Stimulated activated CD8-positive, alpha-beta memory T cell treated with anti-CD3 and anti-CD28 coated beads, Interleukin-12 subunit alpha, Interleukin-12 subunit beta, amount 100 ng/mL, for 4 hours (primary cell): ENCODE results near the gene DNAH1.
A peak's percentile ranks its signal among the peaks of the same experiment; 100 is the strongest.
"Not testable (repeated sequence)": the region's sequence is repeated elsewhere in the genome, so short reads cannot be mapped to it uniquely, and the experiment has no call there.

Source experiments
- DNase-seq: peaks from one replicate; pipeline ENCODE4 v3.0.0-alpha.2; 2020; ENCODE audit warnings: low read depth

Gene DNAH1

DNA sequence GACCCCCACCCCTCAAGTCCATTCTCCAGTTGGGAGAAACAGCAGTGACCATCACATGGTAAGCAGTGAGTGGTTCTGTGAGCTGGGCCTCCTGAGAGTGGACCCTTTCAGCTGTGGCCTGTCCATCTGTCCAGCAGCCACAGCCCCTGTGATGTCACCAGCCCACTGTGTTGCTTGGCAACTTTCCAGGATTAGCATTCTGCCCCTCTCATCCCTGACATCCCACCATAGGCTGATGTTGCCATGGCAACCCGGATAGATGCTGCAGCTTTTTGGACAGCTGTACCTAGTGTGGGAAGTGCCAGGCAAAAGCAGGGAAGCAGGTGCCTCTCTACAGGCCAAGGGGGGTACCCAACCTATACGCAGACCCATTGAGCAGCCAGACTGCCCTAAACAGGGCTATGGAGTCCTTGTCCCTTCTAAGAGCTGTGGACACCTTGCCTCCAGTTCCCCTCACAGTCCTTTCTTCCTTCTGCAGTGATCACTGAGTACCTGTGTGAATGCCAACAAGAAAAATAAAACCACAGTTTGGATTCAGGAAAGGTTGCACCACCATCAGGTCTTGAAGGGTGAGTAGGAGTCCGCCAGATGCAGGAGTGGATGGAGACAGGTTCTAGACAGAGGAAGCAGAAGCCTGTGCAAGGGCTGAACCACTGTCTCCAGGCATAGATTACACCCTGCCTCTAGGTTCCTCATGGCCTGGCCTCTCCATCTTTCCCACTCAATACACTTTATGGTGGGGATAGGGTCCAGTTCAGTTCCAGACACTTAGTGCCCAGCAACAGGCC, at the start of gene DNAH1:
TSS of gene DNAH1 (plus strand) at position 343 of the 788 bp plus-strand sequence. CDS start 6,124 bp downstream, outside the sequence.
- DNase-seq: no peak

DNA sequence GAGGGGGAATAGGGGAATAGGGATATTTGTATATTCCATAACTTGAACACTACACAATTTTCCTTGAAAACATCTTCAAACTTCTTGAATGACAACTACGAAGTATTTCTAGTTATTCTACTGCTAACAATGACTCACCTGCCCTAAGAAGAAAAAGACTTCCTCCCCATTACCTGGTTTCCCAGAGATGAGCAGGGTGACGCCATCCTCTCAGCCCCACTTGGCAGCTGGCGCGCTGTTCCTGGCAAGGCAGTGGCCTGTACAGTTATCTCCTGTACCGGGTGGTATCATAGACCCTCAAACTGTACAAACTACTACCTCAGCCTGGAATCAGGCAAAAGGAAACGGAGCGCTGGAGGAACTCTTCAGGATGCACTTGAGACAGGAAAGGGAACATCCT, 48.1 kb upstream of the DNAH1 start:
- DNase-seq: no peak

DNA sequence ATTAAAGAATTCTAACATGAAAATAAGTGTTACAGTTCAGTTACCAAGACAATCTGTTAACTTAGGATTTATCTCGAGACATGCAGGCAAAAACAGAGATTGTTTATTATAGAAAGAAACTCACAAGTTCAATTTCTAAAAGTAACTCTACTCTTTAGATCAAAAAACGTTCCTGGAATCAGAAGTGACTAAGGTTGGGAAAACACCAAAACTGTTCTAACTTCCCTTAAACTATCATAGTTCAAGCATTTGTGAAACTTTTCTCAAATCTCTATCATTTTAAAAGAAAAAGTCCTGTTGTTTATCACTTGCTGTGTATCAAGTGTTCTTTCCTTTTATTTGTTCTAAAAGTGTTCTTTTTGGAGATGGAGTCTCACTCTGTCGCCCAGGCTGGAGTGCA, 46.3 kb upstream of the DNAH1 start:
- no peak for DNase-seq

DNA sequence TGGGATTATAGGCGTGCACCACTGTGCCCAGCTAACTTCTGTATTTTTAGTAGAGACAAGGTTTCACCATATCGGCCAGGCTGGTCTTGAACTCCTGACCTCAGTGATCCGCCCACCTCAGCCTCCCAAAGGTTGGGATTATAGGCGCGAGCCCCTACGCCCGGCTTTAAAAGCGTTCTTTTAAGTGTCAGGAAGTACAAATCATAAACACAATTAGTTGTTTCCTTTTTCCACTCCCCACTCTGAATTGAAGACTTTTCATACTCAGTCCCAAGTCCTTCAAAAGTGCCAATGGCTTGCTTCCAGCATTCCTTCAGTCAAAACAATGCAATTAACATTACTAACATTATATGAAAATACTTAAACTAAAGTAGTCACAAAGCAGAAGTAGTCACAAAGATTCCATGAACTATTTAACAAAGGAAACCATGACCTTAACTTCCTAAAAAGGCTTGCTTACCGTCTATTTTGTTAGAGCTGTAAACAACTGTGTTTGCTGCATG, 45.8 kb upstream of the DNAH1 start:
- no peak for DNase-seq

DNA sequence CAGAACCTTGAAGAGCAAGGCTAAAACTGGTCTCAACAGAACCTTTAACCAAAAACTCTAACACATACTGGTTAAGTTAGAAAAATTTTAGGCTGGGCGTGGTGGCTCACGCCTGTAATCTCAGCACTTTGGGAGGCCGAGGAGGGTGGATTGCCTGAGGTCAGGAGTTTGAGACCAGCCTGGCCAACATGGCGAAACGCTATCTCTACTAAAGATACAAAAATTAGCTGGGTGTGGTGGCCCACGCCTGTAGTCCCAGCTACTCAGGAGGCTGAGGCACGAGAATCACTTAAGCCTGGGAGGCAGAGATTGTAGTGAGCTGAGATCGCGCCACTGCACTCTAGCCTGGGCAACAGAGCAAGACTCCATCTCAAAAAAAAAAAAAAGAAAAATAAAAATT, 43.9 kb upstream of the DNAH1 start:
- not testable (repeated sequence) for DNase-seq

DNA sequence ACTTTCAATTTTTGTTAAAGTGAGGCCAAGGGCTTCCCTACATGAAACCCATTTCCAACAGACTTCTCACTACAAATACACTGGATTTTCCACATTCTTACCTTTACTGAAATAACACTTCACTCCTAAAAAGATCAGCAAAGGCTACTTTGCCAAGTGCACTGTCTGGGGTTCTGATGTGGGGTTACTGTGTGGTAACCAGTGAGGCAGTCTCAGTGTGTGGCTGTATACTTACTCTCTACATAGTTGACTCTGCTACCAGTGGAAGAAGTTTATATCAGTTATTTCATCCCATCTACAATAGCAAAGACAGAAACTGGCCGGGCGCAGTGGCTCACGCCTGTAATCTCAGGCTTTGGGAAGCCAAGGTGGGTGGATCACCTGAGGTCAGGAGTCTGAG, 43.3 kb upstream of the DNAH1 start:
- no peak for DNase-seq

DNA sequence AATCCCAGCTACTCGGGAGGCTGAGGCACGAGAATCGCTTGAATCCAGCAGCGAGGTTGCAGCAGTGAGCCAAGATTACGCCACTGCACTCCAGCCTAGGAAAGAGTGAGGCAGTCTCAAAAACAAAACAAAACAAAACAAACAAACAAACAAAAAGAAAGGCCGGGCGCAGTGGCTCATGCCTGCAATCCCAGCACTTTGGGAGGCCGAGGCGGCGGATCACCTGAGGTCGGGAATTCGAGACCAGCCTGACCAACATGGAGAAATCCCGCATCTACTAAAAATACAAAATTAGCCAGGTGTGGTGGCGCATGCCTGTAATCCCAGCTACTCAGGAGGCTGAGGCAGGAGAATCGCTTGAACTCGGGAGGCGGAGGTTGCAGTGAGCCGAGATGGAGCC, 41.3 kb upstream of the DNAH1 start:
- DNase-seq: not testable (repeated sequence)

DNA sequence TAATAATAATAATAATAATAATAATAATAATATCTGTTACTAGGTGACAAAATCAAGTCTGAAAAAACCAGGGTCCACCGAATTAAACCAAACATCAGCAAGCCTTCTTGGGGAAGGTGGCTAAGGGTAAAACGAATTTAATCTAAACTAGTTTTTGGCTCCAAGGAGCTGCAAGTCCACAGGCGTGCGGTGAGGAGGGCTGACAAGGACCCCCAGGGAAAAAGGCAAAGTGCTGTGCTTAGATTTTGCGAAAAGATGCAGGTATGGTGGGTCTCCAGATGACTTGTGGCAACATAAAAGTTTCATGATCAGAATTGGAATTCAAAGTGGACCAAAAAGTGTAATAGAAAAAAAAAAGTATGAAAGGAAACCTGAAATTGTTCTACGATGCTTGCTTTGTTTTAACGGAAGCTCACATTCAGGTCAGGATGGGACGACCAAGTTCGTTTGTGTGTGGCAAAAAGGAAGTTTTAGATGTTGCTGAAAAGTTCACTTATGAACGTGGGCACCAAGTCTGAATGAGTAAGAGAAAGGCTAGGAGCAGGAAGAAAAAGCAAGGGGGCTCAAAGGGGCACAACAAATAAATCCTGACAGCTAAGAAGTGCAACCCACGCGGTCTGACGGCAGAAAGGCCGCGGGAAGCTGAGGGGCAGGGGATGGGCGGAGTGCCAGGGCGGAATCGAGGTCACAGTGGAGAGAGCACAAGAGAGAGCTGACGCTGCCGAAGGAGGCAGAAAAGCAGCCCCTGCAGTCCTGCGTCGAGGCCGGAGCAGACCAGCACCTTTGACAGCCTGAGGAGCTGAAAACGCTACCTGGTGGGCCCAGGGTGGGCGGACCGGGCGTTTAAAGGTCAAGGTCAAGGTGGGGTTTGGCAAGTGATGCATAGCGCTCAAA, 38.8 kb upstream of the DNAH1 start:
- DNase-seq: peak; percentile 71

DNA sequence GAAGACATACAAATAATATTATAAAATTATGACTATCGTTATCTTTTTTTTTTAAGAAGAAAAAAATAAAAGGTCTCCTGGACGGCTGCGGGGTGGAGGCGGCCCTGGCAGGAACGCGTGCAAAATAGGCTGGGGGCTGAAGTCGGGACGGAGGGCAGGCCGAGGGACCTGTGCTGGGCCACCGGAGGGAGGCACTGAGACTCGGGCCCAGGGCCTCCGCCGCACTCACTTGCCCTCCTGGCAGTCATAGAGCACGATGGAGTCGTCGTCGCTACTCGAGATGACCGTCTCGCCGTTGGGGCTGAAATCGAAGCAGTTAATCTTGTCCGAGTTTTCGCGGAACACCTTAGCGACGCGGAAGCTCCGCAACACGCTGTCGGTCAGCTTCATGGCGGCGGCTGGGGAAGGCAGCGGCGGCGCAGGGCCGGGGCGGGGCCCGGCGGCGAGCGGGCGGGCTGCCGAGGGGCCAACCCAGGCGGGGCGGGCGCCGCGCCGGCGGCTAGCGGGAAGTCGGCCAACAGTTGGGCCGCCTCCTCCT, 38.1 kb upstream of the DNAH1 start:
- DNase-seq: no peak

DNA sequence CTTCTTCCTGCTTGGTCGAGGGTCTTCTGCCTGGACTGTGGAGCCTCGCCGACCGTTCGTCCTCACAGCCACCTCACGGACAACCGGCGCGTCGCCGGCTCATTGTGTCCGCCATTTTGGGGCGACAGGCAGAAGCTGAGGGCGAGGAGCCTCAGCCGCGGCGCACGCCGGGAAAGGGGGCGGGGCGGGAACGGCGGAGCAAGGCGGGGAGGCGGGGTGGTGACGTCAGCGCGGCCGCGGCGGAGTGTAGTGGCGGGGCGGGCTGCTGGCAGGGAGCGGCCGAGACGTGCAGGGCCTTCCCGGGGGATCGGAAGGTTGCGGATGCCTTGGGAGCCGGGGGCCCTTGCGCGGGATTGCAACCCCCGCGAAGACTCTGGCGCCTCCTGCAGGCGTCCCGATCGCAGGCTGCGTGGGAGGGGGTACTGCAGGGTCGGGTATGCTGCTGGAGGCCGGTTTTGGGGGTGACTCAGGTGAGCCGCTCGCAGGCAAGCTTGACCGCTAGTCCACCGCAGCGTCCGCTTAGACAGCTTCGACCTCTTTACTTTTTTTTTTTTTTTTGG, 37.5 kb upstream of the DNAH1 start, which contains the start of gene WDR82:
TSS of gene WDR82 (minus strand) at position 140 of the 560 bp plus-strand sequence. CDS start 288 bp downstream, outside the sequence.
- peak; percentile 96 for DNase-seq

DNA sequence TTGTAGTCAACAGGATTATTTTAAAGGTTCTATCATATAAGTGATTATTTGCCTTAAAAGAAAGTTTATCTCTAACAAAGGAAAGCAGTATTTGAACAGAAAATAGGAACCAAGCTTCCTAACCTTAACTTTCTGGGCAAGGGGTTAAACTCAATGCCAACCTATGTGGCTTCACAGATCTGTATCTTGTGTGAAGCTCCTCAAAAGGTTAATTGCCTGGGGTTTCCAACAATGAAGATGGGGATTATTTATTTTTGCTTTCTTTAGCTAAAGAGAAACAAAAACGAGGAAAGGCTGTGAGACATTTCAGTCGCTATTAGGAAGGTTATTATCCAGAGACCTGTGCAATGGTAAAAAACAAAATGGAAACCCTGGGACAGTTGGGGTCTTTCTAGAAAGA, 36.5 kb upstream of the DNAH1 start:
- no peak for DNase-seq

DNA sequence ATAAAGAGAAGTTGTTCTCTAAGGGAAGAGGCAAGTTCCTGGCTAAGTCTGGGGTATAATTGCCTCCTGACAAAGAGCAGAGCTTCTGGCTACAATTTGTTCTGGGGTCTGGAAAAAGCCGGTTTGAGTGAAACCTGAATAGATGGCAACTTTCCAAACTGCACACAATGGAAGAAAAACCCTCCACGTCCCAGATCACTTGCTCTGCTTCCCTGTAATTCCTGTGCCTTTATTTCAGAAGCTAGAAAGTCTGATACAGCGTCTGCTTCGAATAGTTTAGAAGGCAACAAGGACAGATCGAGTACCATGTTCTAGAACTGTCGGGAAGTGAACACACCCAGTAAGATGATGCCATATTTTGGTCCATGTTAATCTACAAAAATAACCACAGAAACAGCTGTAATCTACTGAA, 36.1 kb upstream of the DNAH1 start:
- no peak for DNase-seq

DNA sequence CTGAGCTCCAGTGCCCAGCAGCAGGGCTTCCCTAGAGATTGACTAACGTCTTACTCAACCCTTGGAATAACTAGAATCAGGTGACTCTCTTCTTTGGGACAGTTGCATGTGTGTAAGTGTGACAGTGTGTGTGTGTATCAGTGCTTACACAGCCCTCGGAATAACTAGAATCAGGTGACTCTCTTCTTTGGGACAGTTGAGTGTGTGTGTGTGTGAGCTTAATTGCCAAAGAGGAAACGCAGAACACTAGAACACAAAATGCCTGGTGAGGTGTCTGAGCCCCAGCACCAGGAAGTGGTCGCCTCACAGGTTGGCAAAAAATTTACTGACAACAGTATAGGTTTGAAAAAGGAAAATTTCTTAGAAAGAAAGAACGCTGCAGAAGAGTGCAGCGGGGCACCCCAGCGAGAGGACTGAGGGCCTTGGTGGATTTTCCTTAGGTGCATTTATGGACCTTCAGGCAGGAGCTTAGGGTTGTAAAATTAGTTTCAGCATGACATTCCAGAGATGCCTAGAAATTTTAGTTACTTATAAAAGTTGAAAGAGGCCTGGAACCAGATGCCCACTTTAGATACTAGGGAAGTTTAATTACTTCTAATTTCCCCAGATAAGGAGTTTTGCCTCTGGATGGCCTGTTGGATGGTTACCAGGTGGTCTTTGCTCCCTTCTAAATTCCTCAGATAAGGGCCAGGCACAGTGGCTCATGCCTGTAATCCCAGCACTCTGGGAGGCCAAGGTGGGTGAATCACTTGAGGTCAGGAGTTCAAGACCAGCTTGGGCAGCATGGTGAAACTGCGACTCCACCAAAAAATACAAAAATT, 33.9 kb upstream of the DNAH1 start:
- DNase-seq: peak; percentile 15

DNA sequence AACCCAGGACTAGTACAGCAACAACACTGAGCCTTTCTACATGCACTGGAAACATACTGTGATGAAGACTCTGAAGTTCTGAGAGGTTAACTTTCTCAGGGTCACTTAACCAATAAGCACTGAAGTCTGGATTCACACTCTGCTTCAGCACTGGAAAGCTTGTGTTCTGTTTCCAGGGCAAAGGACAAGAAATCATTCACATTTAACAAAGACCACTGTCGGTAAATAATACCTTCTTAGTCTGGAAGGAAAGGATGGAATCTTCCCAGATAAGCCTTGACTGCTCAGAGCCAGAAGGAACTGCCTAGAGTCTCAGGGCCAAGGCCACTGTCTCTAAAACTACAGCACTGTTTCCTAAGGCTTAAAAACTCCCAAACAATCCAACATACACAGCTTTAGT, 32.8 kb upstream of the DNAH1 start:
- DNase-seq: no peak

DNA sequence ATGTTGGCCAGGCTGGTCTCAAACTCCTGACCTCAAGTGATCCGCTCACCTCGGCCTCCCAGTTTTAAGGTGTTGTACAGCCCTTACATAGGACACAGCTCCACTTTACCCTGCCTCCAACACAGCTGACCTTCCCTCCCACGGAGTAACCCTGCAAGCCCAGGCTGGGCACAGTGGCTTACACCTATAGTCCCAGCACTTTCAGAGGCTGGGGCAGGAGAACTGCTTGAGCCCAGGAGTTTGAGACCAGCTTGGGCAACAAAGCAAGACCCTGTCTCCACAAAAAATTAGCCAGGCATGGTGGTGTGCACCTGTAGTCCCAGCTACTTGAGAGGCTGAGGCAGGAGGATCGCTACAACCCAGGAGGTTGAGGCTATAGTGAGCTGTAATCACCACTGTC, 32.1 kb upstream of the DNAH1 start:
- DNase-seq: not testable (repeated sequence)

DNA sequence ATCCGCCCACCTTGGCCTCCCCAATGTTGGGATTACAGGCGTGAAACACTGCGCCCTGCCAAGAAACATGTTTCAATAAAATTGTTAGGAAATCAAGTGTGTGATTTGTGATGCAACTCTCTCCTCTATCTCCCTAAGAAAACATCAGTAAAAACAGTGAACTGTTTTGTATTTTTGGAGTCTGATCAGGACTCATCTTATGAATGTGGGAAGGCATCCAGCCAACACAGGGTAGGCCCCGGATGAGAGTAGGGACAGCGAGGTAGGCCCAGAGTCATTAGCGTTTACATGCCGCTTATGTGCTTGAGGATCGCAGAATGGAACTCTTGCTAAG, 29.4 kb upstream of the DNAH1 start:
- no peak for DNase-seq

DNA sequence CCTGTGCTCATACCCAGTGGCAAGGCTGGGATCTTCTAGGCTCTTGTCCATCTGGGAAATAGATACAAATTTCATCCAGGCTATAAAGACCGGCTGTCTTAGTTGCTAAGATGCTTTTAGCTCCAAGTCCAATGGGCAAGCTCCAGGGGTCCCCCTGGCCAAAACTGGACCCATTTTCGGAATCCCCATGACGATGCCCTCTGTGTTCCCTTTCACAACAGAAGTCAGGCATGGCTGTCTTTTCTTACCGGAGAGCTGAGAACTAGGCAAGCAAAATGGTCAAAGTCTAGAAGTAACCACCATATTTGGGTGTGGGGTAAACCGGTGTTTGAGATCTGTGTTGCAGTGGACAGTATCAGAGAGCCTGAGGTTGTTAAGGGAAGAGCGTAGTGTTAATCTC, 27.4 kb upstream of the DNAH1 start:
- DNase-seq: no peak

DNA sequence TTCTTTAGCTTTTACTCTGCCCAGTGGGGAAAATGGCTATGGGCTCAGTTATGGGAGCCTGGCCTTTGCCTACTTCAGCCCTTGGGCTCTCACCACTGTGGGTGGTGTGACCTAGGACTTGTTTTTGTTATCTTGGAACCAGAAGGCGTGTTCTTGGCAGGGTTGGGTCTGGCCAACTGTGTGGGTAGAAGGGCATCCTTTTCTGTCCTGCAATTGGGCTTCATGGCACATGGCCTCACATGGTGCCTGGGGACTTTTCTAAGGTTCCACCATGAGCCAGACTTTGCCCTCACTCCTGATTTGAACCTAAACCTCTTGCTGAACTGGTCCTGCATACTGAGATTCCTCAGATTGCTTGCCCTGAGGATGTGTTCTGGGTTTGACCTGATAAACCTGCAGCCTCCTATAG, 26.8 kb upstream of the DNAH1 start:
- DNase-seq: no peak

DNA sequence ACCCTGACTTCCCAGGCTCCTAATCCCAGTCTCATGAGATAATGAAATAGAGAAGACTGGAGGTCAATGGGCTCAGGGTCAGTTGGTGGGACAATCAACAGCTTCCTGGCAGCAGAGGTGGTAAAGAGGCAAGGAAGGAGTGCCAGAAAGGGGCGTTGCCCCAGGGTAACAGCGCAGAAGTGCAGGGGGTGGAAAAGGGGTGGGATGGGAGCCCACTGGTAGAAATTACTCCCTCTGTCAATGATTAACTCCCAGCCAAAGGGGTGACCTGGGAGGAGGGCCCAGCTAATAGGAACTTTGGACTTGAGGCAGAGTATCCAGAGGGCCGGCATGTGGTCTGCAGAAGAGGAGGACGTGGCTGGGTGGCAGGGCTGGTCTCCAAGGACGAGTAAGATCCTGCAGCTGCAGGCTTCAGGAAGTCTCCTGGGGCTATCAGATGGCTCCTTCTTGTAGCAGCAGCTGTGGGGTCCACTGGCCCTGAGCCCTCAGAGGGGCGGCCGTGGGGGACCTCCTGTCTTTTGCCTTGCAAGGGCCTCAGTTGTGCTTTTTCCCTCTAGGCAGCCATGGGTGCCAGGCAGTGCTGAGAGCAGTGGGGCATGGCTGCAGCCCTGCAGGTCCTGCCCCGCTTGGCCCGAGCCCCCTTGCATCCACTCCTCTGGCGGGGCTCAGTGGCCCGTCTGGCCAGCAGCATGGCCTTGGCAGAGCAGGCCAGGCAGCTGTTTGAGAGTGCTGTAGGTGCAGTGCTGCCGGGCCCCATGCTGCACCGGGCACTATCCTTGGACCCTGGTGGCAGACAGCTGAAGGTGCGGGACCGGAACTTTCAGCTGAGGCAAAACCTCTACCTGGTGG, 26.1 kb upstream of the DNAH1 start:
- no peak for DNase-seq
